Measurements from ENCODE around the gene SELENOW.
"Not testable (repeated sequence)": the region's sequence is repeated elsewhere in the genome, so short reads cannot be mapped to it uniquely, and the experiment has no call there.

SELENOW gene

DNA sequence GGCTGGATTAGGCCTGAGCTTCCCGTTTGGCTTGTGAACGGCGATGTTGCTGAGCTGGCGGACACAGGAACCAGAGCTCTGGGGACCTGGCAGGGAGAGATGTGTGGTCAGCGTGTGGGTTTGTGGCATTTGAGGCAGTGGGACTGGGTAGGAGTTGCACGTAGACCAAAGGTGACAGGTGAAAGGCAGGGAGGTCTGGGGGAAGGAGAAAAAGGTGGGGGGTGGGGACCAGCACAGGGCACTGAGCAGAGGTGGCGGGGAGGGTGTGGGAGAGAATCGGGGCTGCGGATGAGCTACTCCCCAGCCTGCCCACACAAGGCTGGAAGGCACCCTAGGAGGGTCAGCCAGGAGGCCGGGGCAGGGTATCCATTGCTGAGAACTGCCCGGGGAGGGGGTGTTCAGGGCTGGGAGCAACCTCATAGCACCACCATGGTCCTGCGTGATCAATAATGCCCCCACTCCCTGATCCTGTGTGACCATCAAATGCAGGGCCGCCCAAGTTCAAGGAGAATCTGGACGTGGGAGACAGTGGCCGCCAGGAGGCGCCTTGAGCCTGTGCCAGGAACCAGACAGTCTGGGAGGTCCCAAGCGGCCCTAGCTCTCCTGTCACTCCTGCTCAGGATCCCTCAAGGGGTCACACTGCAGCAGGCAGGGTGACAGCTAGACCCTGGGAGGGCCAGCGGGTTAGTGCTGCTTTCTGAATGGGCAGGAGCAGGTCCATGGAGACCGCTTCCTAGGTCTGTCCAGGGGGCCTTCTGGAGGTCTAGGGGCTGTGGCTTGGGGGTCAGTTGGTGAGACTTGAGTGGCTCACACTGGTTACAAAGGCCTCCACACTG is 12.8 kb upstream of the SELENOW start:
- TF ChIP-seq, protein P1, sequence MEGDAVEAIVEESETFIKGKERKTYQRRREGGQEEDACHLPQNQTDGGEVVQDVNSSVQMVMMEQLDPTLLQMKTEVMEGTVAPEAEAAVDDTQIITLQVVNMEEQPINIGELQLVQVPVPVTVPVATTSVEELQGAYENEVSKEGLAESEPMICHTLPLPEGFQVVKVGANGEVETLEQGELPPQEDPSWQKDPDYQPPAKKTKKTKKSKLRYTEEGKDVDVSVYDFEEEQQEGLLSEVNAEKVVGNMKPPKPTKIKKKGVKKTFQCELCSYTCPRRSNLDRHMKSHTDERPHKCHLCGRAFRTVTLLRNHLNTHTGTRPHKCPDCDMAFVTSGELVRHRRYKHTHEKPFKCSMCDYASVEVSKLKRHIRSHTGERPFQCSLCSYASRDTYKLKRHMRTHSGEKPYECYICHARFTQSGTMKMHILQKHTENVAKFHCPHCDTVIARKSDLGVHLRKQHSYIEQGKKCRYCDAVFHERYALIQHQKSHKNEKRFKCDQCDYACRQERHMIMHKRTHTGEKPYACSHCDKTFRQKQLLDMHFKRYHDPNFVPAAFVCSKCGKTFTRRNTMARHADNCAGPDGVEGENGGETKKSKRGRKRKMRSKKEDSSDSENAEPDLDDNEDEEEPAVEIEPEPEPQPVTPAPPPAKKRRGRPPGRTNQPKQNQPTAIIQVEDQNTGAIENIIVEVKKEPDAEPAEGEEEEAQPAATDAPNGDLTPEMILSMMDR (IDR thresholded peaks at IDR 0.05; ENCODE audit: insufficient read depth, low read depth, low read length, missing control alignments): peak; percentile 78
- no peak overlapping the region for H3K4me3 ChIP-seq (ENCODE audit: low read length)
- DNase-seq (ENCODE audit: low read depth): peak; percentile 68

DNA sequence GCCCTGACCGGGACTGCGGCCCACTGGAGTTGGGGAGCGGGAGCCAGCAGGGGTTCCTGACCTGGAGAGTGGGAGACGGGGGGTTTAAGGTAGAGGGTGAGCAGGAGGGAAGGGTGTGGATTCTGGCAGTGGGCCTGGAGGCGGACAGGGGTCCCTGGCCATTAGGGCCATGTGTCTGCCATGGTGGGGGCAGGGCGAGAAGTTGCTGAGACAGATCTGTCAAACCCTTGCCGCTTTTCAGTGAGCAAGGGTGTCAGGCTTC is 12.2 kb upstream of the SELENOW start:
- DNase-seq (ENCODE audit: low read depth): no peak
- TF ChIP-seq, protein P1 (IDR thresholded peaks at IDR 0.05; ENCODE audit: insufficient read depth, low read depth, low read length, missing control alignments): no peak
- H3K4me3 ChIP-seq (ENCODE audit: low read length): no peak overlapping the region

DNA sequence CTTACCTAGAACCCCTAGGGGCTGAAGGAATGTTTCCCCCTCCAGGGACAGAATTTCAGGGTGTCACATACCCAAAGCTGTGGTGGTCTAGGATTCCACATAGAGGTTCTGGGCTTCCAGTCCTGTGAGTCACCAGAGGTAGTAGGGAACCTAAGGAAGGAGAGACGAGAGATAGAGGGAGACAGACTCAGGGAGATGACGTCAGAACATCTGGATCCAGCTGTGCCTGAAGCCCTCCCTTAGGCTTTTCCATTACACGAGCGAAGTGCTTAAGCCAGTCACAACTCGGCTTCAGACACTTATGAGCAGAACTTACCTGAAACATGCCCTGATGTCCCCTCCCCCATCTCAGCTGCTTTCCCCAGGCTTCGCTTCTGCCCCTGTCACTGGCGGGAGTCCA is 11.8 kb upstream of the SELENOW start:
- H3K4me3 ChIP-seq (ENCODE audit: low read length): no peak overlapping the region
- DNase-seq (ENCODE audit: low read depth): no peak
- TF ChIP-seq, protein P1 (IDR thresholded peaks at IDR 0.05; ENCODE audit: insufficient read depth, low read depth, low read length, missing control alignments): no peak

DNA sequence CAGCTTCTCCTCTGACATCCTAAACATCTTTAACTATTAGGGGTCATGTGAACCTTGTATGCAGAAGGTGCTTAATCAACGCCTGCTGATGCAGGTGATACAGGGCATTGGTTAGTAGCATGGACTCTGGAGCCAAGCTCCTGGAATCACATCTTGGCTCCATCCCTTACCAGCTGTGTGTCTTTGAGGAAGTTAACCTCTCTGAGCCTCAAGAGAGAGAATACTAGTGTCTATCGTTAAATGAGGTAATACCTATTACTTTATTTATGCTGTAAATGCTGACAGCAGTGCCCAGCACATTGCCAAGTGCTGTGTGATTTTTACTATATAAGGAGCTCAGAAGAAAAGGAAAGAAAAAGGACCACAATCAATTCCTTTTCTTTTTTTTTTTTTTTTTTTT is 11.2 kb upstream of the SELENOW start:
- no peak for DNase-seq (ENCODE audit: low read depth)
- TF ChIP-seq, protein P1 (IDR thresholded peaks at IDR 0.05; ENCODE audit: insufficient read depth, low read depth, low read length, missing control alignments): no peak
- H3K4me3 ChIP-seq (ENCODE audit: low read length): no peak overlapping the region

DNA sequence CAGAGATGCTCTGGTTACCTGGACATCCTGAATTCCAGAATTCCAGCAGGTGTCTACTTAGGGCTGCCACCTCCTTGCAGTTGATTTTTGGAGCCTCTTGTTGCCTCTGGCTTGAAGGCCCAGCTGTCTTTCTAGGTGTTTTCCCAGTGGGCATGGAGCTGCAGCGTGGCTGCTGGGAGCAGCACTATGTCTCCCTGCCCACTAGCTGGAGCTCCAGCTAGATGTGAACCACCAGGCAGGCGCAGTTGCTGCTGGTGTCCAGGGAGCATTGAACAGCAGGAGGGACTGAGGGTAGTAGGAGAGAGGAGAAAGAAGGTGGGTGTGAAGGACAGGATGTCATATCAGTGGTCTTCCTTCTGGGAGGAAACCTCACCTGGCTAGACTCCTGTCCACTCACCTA is 9.9 kb upstream of the SELENOW start:
- no peak for DNase-seq (ENCODE audit: low read depth)
- TF ChIP-seq, protein P1 (IDR thresholded peaks at IDR 0.05; ENCODE audit: insufficient read depth, low read depth, low read length, missing control alignments): peak; percentile 18
- no peak overlapping the region for H3K4me3 ChIP-seq (ENCODE audit: low read length)

DNA sequence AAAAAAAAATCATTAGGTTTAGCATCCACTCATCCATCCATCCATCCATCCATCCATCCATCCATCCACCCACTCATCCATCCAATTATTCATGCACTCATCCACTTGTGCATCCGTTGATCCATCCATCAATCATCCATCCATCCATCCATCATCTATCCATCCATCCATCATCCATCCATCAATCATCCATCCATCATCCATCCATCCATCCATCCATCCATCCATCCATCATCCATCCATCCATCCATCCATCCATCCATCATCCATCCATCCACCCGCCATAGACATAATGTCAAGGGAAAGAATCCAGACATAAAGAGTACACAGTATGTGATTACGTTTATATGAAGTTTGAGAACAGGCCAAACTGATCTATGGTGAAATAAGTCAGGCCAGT is 9.0 kb upstream of the SELENOW start:
- TF ChIP-seq, protein P1 (IDR thresholded peaks at IDR 0.05; ENCODE audit: insufficient read depth, low read depth, low read length, missing control alignments): no peak
- DNase-seq (ENCODE audit: low read depth): no peak
- no peak overlapping the region for H3K4me3 ChIP-seq (ENCODE audit: low read length)

DNA sequence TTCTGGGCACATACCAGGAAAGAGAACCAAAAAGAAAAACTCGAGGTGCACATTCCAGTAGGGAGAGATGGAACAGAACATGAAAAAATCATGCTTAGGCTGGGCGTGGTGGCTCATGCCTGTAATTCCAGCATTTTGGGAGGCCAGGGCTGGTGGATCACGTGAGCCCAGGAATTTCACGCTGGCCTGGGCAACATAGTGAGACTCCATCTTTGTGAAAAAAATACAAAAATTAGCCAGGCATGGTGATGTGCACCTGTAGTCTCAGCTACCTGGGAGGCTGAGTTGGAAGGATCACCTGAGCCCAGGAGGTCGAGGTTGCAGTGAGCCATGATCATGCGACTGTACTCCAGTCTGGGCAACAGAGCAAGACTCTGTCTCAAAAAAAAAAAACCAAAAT is 7.2 kb upstream of the SELENOW start:
- DNase-seq (ENCODE audit: low read depth); H3K4me3 ChIP-seq (ENCODE audit: low read length): not testable (repeated sequence)
